Inflammatory macrophage treated with lipopolysaccharide for 1 hour (primary cell): ENCODE results near the gene SLF2.
"Not testable (repeated sequence)": the region's sequence is repeated elsewhere in the genome, so short reads cannot be mapped to it uniquely, and the experiment has no call there.

Experiments used
- DNase-seq, 2 donors: peaks; one replicate each; pipeline ENCODE4 v3.0.0-alpha.2; 2020 to 2022

SLF2 gene

DNA sequence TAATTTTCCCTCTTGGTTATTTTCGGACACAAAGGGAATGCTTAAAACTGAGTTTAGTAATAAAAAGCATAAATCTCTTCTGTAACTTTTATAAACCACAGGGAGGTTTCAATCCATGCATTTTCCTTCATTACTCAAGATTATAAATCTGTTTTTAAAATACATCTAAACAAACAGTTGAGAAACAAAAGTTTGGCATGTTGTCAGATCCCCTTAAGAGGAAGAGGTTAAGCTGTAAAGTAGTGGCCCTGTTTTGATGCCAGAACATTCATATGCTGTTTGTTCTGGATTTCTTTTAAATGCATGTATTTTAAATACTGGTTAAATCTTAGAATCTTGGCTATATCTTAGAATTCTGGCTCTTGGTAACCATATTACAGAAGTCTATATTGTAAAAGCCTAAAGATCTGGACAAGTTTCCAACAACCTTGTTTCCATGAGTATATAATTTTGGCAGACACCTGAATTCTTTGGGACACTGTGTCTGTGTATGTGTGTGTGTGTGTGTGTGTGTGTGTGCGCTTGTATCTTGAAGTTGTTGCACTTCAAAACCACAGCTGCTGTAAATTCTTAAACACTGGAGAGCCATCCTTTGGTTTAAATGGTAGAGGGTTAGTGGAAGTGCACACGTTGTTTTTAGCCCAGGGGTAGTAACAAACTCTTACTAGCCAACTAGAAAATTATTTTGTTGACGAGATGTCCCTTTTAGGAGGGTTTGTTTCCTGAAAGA is 49.8 kb downstream of the SLF2 start:
- DNase-seq = no peak

DNA sequence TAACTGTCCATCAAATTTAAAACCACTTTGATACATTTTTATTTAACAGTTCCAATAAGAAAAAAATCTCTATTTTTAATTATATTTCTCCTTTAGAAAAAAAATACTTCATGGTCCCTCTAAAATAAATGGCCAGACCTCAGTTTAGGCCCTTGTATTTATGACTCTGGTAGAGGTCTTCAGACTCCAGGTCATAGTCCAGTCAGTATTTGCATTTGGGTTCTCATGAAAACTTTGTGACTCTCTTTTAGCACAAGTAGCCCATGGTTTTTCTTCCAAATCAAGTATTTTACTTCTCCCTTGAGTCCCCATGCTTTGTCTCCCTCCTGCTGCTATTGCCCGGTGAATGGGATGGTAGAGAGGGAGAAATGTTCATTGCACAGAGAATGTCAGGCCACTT is 51.1 kb downstream of the SLF2 start:
- no peak for DNase-seq

DNA sequence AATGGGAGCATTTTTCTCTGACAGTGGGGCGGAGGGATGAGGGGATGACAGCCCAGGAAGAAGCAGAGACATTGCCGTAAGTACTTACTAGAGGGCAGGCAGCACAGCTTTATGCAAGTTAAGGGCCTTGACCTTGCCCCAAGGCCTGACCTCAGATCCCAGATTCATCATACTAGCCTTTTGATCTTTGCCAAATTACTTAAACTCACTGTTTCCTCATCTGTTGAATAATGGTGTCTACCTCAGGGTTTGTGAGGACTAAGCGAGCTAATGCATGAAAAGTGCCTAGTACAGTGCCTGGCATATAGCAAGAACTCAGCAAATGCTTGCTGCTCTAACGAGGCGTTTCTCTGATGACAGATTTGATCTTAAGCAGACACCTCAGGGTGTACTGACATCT is 53.1 kb downstream of the SLF2 start:
- DNase-seq = no peak

DNA sequence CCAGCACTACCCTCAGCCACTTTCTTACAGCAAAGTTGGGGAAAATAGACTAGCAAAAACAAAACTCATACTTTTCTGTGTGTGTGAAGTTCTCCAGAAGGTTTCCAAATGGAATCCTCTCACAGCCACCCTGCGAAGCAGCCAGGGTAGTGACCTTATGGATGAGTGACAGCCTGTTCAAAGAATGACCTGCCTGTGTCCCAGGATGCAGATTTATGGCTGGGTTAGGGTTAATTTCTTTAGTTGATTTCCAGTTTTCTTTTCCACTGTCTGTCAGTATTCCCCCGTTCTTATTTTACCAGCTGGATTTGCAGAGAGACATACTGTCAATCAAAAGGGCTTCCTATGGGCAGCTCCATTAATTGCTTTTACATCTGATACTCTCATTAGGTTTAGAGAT is 54.1 kb downstream of the SLF2 start:
- no peak for DNase-seq

DNA sequence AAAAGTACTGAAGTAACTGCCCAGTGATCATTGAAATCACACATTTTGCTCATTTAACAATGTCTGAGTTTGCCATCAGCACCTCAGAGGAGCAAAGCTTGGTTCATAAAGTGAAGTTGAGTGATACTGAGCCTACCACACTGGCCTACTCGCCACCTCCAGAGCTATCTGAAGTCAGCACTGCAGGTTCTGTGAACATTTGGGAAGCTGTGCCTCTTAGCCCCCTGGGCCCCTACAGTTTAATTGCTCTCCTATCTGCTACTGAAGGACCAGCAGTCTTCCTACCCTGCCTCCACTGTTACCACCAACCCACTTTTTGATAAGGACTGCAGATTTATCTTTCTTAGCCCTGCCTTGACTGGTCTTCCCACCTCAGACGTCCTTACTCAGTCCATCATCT is 54.6 kb downstream of the SLF2 start:
- DNase-seq = no peak

DNA sequence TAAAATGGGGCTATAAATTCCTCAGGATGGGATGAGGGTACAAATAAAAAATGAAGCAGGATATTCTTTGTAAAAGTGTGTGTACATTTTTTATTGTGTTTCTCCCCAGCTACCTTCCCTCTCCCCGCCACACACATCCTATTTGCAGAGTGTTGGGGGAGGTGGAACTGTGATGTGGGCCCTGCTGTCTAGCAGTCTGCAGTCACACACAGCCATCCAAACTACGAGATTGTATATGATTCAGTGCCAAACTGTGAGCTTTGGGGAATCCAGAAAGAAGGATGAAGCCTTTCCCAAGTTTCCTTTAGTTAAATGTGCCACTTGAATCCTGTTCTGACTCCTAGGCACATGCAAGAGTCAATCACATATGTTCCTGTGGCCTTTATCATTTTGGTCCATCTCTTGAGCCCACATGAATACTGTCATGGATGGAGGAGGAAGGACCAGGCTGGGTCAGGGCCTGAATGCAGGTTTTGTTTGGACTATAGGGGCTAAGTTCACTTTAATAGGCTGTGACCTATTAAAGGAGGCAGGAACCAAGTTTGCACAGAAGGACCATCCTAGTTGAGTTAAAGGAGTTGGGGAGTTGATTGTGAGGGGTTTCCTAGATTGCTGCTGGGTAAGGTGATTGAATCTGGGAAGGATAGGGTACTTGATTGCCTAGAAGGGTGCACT is 55.4 kb downstream of the SLF2 start:
- no peak for DNase-seq

DNA sequence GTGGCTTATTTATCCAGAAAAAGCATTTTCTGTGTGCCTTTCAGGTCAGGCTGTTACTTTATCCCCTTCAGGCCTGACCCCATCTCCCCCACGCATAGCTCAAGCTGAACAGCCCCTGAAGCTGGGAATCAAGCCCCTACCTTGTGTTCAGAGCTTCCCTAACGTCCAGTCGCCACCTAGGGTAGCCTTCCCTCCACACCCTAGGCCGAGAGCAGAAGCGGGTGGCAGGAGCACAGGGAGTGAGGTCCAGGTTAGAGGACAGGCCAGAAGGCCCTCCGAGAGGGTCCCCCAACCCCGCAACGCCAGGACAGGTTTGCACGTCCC is 56.1 kb downstream of the SLF2 start:
- no peak for DNase-seq

DNA sequence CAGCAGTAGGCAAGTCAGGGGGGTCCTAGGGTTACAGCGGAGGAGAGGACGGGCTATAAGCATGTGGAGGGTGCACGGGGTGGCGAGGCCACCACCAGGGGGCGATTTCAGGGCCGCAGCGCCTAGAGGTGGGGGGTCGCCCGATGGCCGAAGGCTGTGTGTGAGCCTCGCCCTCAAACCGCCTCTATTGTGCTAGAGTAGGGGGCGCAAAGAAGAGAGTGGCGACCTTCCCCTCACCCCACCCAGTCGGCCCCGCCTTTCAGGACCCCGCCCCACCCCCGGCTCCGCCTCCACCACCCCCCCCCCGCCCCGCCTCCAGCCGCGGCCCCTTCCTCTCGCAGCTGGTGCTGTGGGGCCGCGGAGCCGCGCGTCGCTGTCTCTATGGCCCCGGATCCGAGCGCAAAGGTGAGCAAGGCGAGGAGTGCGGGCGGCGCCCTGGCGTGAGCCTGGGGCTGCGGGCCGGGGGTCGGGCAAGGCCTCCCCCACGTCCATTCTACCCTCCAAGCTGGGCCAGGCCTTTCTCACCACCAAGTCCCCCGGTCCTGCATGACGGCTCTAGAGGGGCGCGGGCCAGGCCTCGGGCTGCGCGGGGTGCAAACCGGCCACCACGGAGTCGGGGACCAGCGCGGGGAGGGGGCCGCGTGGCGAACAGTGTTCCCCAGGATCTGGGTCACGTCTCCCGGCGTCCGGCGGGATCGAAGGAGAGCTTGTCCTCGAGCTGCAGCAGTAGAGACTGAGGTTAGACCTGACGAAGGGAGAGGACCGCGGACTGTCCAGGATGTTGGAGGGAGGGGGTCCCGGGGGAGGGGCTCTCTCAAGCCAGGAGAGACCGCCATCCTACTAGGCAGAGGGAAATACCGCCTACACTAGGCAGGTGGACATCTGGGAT is 56.7 kb downstream of the SLF2 start, which contains the start of gene SEMA4G:
TSS of gene SEMA4G (plus strand) at position 318 of the 889 bp plus-strand sequence. CDS start 3,409 bp downstream, outside the sequence.
- peak in 1 of 2 donors; percentile 27 for DNase-seq

DNA sequence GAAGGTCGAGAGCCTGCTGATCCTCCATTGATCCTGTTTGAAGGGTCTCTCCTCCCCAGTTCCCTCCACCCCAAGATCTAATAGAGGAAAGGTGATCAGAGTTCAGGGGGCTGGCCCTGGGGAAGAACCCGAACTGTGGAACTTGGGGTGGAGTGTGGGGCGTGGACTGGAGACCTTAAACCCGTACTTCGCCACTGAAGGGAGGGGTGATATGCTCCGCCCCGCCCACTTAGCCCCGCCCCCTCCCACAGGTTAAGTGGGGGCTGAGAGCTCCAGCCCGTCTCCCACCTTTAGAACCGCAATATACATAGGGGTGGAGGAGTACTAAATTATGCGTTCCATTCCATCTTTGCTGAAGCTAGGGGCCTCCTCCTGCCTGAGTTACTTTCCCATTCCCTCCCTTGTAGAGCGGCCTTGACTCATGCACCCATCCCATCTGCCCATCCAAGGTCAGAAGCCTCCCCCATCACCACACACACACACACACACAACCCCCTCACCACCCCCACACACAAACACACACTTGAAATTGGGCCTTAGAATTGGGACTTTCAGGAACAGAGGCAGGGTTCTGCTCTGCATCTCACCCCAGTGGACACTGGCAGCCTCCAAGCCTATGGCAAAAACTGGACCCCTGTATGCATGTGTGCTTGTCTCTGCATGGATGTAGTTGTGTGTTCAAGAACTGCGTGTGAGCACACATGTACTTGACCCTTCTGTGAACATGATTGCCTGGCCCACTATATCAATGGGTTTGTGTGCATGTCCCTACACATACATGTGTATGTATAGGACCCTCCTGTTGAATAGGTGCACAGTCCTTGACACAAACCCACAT is 57.5 kb downstream of the SLF2 start:
- DNase-seq = no peak

DNA sequence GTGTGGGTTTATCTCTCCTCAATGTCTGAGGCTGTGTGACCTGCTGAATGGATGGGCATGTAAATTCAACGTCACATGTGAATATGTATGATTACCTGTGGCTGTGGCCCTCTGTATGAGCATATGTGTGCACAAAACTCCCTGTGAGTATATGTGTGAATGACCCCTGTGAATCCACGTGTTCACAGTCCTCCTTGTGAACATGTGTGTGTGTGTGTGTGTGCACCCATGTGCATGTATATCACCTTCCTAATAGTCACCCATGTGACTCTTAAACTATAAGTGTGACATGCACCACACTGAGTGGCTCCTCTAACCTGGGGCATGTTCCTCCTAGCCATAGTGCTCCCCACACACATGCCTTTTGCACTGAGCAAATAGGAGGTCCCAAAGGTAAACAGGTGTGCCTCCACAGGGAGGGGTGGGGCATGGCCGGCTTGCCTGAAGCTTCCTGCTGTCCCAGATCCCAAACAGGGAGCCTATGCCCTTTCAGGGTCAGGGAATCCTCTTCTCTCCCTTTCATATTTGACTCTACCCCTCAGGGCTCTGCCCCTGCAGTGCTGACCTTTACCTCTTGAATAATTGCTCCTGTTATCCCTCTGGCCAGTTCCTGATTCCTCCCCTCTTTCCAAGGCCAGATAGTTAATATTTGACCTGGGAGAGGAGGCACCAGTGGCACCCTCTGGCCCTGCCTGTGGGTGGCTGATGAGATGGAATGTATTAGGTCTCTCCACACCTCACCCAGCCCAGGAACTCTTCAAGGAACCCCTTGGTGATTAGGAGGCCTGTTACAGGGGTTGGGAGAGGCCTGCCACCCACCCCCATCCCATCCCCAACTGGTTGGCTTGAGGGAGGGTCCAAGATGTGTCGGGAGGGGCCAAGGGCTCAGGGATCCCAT is 58.4 kb downstream of the SLF2 start:
- no peak for DNase-seq

DNA sequence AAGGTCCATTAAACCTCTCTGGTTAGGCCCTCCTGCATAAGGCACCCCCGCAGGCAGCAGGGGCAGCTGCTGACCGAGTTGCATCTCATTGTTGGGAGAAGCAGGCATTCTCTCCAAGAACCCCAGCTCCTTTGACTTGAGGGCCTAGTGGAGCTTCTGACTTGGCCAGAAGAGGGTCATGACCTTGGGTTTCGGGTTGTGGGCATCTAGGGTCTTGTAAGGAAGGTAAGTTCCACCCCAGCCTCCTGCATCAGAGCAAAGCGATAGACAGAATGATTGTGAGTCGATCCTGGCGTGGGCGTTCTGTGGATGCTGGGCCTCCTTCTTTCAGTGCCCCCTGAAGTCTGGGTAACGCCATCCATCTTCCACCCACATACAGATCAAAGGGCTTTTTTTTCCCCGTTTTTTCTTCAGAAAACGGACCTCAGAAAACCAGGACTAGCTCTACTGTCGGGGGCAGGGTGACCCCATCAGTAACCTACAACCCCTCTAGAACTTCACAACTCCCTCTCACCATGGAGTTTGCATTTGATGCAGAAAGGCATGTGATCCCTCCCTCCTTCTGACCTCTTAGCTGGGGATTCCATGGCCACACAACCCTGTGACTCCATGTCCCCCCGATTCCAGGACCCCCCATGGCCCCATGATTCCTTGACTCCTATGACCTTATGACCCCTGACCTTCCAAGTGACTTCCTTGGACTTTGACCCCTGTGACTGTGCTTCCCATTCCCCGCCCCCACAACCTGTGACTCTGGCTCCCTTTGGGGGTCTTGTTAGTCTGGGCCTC is 59.5 kb downstream of the SLF2 start:
- DNase-seq = no peak

DNA sequence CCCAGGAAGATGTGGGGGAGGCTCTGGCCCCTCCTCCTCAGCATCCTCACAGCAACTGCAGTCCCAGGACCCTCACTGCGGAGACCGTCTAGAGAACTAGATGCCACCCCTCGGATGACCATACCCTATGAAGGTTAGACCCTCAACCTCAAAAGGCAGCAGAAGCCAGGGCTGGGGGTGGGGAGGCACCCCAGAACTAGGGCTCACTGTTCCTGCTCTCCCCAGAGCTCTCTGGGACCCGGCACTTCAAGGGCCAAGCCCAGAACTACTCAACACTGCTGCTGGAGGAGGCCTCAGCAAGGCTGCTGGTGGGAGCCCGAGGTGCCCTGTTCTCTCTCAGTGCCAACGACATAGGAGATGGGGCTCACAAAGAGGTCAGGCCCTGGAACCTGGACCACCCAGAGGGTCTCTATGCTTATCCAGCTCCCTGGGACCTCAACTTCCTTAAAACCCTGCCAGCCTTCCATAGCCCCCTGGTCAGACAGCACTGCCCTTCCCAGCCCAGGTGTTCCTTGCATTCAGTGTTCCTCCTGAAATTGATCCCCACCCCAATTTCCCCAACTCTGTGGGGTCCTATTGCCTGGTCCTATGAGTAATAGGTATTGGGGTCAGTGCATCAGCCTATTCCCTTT is 60.3 kb downstream of the SLF2 start:
- DNase-seq = no peak

DNA sequence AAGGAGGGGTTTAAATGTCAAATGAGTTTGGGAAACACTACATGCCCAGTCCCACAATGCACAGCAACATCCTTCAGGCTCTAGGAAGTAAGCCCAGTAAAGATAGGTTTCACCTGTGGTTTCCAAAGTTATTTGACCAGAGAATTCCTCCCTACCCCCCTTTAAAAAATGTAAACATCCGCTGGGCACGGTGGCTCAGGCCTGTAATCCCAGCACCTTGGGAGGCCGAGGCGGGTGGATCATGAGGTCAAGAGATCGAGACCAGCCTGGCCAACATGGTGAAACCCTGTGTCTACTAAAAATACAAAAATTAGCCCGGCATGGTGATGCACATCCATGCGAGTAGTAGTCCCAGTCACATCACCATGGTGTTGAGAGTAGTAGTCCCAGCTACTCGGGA is 62.6 kb downstream of the SLF2 start:
- DNase-seq = not testable (repeated sequence)

DNA sequence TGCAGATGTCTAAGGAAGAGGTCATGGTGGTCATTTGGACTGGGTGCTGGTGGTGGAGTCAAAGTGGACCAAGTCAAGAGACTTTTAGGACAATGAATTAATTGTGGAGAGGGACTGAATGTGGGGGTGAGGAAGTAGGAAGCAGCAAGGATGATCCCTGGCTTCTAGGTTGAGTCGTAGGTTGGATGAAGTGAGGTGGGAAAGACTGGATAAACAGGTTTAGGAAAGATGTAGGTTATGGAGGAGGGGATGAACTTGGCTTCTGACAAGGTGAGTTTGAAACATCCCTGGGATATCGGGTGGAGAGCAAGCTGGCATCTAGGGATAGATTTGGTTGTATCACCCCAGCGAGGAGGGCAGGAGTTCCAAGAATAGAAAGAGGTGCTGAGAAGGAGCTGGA is 64.1 kb downstream of the SLF2 start:
- DNase-seq = no peak

DNA sequence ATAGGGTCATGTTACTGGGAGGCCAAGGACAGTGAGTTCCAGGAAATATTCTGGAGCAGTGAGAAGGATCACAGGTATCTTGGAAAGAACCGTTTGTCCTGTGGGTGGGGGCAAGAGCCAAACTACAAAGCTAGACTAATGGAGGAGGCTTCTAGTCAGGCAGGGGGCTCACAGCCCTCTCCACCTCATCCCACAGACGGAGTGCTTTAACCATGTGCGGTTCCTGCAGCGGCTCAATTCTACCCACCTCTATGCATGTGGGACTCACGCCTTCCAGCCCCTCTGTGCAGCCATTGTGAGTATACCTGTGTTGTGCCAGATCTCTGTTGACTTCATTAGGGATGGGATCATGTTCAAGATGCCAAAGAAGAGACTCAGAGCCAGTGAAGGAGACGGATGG is 64.7 kb downstream of the SLF2 start:
- no peak for DNase-seq

DNA sequence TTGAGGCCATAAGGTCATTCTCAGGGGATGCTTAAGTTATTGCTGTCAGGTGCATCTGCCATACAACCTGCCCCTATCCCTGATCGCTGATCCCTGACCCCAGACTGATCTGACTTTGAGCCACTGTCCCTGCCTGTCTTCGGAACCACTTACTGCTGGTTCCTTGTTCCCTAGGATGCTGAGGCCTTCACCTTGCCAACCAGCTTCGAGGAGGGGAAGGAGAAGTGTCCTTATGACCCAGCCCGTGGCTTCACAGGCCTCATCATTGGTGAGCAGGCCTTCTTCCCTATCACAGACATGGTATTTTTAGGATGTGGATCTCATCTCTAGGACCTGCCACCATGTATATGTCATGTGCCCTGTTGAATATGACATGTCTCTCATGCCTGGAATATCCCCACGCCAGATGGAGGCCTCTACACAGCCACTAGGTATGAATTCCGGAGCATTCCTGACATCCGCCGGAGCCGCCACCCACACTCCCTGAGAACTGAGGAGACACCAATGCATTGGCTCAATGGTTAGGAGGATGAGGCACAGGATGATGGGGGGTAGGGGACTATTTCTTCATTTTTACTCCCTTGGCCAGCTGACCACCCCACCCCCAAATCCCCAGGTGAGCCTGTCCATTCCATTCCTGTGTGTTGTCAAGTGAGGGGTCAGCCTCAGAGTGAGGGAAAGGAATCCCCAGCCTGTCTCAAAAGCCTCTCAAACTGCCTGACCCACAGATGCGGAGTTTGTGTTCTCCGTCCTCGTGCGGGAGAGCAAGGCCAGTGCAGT is 65.5 kb downstream of the SLF2 start:
- no peak for DNase-seq

DNA sequence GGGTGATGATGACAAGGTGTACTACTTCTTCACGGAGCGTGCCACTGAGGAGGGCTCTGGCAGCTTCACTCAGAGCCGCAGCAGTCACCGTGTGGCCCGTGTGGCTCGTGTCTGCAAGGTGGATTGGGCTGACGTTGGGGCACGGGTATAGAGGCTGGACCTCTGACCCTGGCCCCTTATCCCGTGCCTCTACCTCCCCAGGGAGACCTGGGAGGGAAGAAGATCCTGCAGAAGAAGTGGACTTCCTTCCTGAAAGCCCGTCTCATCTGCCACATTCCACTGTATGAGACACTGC is 66.1 kb downstream of the SLF2 start:
- no peak for DNase-seq

DNA sequence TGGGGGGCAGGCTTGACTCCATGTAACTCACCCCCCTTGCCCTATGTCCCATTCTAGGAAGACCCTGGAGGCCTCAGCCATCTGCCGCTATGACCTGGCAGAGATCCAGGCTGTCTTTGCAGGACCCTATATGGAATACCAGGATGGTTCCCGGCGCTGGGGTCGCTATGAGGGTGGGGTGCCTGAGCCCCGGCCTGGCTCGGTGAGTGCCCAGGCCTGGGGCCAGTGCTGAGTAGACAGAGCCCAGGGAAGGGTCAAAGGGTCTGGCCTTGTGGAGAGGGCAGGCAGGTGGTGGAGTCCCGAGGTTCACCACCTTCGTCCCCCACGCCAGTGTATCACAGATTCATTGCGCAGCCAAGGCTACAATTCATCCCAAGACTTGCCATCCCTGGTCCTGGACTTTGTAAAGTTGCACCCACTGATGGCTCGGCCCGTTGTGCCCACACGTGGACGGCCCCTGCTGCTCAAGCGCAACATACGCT is 67.1 kb downstream of the SLF2 start:
- no peak for DNase-seq

DNA sequence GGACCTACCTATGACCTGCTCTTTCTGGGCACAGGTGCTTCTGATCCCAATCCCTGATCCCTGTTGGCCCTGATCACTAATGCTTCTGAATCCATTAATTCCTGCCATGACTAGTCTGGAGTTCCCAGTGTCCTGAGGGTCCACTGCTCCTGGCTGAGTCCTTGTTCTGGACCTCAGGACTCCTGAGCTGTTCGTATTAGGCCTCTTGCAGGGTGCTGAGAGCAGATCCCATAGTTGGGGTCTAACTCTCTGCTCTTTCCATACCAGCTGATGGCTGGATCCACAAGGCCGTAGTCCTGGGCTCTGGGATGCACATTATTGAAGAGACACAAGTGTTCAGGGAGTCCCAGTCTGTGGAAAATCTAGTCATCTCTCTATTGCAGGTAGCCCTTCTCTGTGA is 67.5 kb downstream of the SLF2 start:
- no peak for DNase-seq

DNA sequence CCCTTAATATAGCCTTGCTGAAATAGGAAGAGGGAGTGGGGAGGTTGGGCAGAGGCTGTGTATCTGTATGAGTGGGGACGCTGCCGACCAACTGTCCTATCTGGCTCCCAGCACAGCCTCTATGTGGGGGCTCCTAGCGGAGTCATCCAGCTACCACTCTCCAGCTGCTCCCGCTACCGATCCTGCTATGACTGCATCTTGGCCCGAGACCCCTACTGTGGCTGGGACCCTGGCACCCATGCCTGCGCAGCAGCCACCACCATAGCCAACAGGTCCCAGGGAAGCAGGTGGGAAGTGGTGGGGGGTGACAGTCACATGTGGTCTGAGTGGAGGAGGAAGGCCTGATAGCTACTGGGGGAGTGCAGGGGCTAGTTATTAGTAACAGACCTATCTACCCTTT is 67.9 kb downstream of the SLF2 start:
- no peak for DNase-seq
